Panc1 (cell line): ENCODE results near the gene ROR1.

Experiments
- POLR2AphosphoS5 ChIP-seq: IDR thresholded peaks from 2 replicates; pipeline ENCODE4 v1.6.1; 2012; ENCODE audit warnings: mild to moderate bottlenecking, low read depth, low read length, moderate library complexity
- REST ChIP-seq, 2 experiments: IDR thresholded peaks; 2 replicates each; pipeline ENCODE4 v1.6.1; 2011 to 2012; ENCODE audit warnings: low read depth in 2 of 2, control low read depth in 1 of 2, low read length in 1 of 2, mild to moderate bottlenecking in 1 of 2, moderate library complexity in 1 of 2; ENCODE audit not compliant: insufficient read depth in 1 of 2
- SIN3A ChIP-seq: IDR thresholded peaks from 2 replicates; pipeline ENCODE4 v1.6.1; 2012; ENCODE audit warnings: low read depth, mild to moderate bottlenecking, low read length, moderate library complexity, borderline replicate concordance; ENCODE audit not compliant: insufficient read depth
- TF ChIP-seq, protein P1 (sequence below): fragments of 450-650 bp; IDR thresholded peaks from 2 replicates; pipeline ENCODE4 v1.5.1; 2017; ENCODE audit warnings: mild to moderate bottlenecking

DNA sequence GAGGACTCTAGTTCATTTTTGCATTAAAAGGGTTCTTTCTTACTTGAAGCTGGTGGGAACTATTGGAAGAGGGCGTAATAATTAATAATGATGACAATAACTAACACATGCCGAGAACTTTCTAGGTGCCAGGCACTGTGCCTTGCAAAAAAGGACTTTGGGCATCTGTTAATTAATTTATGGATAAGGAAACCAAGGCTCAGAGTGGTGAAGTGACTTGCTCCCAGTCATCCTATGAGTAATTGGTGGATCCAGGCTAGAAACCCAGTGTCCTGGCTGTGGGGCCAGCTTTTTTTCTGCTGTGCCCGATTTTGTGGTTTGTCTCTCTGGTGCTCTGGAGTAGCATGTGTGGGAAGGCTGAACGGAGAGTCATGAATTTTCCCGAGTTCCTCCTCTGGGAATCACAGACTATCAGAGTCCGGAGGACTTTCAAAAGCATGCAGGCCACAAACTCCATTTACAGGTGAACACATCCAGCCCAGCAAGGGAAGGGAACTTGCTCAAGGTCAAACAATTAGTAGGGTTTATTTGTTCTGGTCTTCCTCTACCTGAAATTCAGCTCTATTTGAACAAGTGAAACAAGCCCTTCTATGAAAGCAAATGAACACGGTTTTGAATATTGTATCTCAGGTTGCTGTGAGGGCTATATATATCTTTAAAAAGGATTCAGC, 23.4 kb downstream of the ROR1 start:
- TF ChIP-seq, protein P1, sequence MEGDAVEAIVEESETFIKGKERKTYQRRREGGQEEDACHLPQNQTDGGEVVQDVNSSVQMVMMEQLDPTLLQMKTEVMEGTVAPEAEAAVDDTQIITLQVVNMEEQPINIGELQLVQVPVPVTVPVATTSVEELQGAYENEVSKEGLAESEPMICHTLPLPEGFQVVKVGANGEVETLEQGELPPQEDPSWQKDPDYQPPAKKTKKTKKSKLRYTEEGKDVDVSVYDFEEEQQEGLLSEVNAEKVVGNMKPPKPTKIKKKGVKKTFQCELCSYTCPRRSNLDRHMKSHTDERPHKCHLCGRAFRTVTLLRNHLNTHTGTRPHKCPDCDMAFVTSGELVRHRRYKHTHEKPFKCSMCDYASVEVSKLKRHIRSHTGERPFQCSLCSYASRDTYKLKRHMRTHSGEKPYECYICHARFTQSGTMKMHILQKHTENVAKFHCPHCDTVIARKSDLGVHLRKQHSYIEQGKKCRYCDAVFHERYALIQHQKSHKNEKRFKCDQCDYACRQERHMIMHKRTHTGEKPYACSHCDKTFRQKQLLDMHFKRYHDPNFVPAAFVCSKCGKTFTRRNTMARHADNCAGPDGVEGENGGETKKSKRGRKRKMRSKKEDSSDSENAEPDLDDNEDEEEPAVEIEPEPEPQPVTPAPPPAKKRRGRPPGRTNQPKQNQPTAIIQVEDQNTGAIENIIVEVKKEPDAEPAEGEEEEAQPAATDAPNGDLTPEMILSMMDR = no peak
- TF ChIP-seq POLR2AphosphoS5 (no peak), SIN3A (no peak), REST (IDR thresholded peaks at IDR 0.05; ENCODE audit: insufficient read depth in 1 of 2, low read depth in 2 of 2, low read length in 1 of 2) (no peak)
